Esophagus squamous epithelium (tissue), 5 donors: ENCODE measurements around the gene CREB5. TPM values are rescaled to one million over a fixed set of nuclear protein-coding genes. Genes with fewer than 3 reads are reported as not detected.

Experiments used
- DNase-seq: peaks from one replicate; lab custom pipeline; 2025; lab: John Stamatoyannopoulos, UW
- H3K27ac ChIP-seq, 4 donors: fragments of 200-600 bp; sonication (generic); one replicate each; pipeline ENCODE4 v1.5.1; 2016 to 2019; ENCODE audit warnings: mild to moderate bottlenecking in 1 of 4
- H3K27me3 ChIP-seq, 4 donors: fragments of 200-600 bp; sonication (generic); 1 replicate in 3 of 4; 2 replicates in 1 of 4; pipeline versions ENCODE4 v1.5.1 to v1.6.0; 2017 to 2021; ENCODE audit warnings: antibody characterized with exemption in 1 of 4
- H3K36me3 ChIP-seq, 3 donors: fragments of 200-600 bp; sonication (generic); one replicate each; pipeline ENCODE4 v1.5.1; 2016 to 2019
- H3K4me1 ChIP-seq, 3 donors: fragments of 200-600 bp; sonication (generic); one replicate each; pipeline ENCODE4 v1.5.1; 2017 to 2019
- H3K4me3 ChIP-seq, 4 donors: fragments of 200-600 bp; sonication (generic); 1 replicate in 3 of 4; 2 replicates in 1 of 4; pipeline ENCODE4 v1.5.1; 2016 to 2019; ENCODE audit warnings: mild to moderate bottlenecking in 2 of 4, moderate library complexity in 1 of 4
- H3K9me3 ChIP-seq, 3 donors: fragments of 200-600 bp; sonication (generic); one replicate each; pipeline ENCODE4 v1.5.1; 2016 to 2019
- POLR2A ChIP-seq, 4 donors: fragments of 450-650 bp; IDR thresholded peaks; one replicate each; pipeline ENCODE4 v1.6.1; 2017; ENCODE audit warnings: antibody characterized with exemption in 4 of 4, mild to moderate bottlenecking in 4 of 4, moderate library complexity in 3 of 4
- WGBS, 2 donors: methylation state at CpG; one replicate each; pipeline ENCODE4 v1.1.5; 2018; 5-methylcytosine and 5-hydroxymethylcytosine counted together
- intact Hi-C: fragments of 100-400 bp; cut with DNase I; formaldehyde crosslinking; loops from one replicate; pipeline ENCODE4 v1.15.0; 2022
- total RNA-seq, 4 donors: library from RNA; depleted of rRNA; stranded (reverse); fragments of >200 nt; gene quantifications; one replicate each; pipeline ENCODE4 v1.1.0, GENCODE V29; 2016
- TF ChIP-seq, protein P1 (sequence below), 6 experiments: fragments of 450-650 bp in 4 of 6; fragments of 200-600 bp in 2 of 6; sonication (generic) in 2 of 6; IDR thresholded peaks; one replicate each; pipeline ENCODE4 v1.5.1; 2016 to 2019; ENCODE audit warnings: antibody characterized with exemption in 6 of 6, mild to moderate bottlenecking in 4 of 6, moderate library complexity in 4 of 6
- donor health status: DM: yes; HTN: yes; CAD: no.

The CREB5 gene
- total RNA-seq, 4 donors from 2014 or later = 0.30 to 5.0 (median 2.2) TPM

DNA sequence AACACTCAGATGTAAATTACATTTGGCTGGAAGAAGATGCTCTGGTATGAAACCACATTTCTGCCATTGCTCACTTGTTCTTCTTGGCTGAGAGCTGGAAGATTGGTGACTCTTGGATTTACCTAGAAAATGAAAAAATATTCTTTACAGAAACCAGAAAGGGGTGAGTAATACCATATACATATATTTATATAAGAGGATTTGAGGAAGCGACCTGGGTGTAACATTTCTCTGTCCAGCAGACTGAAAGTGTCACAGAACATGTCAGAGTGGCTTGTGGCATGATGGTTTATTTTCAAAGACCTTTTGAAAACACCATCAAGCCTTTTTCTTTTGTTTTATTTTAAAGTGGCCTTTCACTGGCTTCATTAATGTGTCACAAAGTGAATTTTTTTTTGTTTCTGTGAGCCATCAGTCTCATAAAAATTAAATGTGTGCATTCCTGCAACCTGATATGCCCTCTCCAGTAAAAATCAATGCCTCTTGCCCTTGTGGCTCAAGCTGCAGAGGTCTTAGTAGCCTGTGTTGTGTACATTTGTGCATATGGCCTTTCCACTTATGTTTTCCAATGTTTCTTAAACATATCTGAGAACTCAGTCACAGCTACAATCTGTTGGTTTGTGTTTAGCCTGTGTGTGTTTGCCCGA is 23.5 kb downstream of the CREB5 start:
- Histone ChIP-seq H3K27ac (no peak overlapping the region), H3K36me3 (no peaks in the 10 kb centered on the region), H3K27me3 (no peaks in the 10 kb centered on the region), H3K4me1 (no peaks in the 10 kb centered on the region), H3K4me3 (no peak overlapping the region), H3K9me3 (no peaks in the 10 kb centered on the region)
- WGBS, 2 donors = 75 to 79% methylated on average over 2 of the region's 2 CpGs
- intact Hi-C loops = no loop called here
- no peak for DNase-seq
- TF ChIP-seq, protein P1, sequence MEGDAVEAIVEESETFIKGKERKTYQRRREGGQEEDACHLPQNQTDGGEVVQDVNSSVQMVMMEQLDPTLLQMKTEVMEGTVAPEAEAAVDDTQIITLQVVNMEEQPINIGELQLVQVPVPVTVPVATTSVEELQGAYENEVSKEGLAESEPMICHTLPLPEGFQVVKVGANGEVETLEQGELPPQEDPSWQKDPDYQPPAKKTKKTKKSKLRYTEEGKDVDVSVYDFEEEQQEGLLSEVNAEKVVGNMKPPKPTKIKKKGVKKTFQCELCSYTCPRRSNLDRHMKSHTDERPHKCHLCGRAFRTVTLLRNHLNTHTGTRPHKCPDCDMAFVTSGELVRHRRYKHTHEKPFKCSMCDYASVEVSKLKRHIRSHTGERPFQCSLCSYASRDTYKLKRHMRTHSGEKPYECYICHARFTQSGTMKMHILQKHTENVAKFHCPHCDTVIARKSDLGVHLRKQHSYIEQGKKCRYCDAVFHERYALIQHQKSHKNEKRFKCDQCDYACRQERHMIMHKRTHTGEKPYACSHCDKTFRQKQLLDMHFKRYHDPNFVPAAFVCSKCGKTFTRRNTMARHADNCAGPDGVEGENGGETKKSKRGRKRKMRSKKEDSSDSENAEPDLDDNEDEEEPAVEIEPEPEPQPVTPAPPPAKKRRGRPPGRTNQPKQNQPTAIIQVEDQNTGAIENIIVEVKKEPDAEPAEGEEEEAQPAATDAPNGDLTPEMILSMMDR (IDR thresholded peaks at IDR 0.05) = no peak

DNA sequence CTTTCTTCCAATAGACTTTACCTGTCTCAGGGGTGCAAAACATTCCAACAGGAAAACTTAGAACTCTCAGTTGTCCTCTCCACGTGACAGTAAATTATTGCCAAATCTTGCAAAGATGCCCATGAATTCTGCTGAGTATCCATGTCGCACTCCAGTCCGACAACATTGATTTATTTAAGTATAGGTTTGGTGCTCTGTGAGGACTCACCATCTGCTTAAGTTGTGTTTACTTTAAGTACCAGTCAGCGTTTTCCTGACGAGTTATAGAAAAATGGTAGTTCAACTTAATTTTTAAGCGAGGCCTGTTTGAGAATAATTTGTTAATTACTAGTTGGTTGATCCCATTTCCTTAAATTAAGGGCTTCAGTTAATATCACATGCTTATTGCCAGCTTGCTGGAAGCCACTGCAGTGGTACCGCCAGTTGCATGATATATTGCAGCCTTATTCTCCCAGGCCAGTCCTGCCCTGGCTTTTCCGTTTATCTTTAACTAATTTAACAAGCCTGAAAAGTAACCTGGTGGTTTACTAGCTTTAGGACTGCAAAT is 27.8 kb downstream of the CREB5 start:
- H3K27me3 ChIP-seq = no peaks in the 10 kb centered on the region
- H3K27ac ChIP-seq = no peak overlapping the region
- no peaks in the 10 kb centered on the region for H3K9me3 ChIP-seq
- TF ChIP-seq, protein P1 (IDR thresholded peaks at IDR 0.05) = no peak
- no peak for TF ChIP-seq POLR2A (IDR thresholded peaks at IDR 0.05)
- no peaks in the 10 kb centered on the region for H3K4me1 ChIP-seq
- H3K36me3 ChIP-seq = no peaks in the 10 kb centered on the region
- DNase-seq = no peak
- WGBS, 2 donors = 86 to 90% methylated on average over 8 of the region's 8 CpGs
- intact Hi-C loops = no loop called here
- no peak overlapping the region for H3K4me3 ChIP-seq

DNA sequence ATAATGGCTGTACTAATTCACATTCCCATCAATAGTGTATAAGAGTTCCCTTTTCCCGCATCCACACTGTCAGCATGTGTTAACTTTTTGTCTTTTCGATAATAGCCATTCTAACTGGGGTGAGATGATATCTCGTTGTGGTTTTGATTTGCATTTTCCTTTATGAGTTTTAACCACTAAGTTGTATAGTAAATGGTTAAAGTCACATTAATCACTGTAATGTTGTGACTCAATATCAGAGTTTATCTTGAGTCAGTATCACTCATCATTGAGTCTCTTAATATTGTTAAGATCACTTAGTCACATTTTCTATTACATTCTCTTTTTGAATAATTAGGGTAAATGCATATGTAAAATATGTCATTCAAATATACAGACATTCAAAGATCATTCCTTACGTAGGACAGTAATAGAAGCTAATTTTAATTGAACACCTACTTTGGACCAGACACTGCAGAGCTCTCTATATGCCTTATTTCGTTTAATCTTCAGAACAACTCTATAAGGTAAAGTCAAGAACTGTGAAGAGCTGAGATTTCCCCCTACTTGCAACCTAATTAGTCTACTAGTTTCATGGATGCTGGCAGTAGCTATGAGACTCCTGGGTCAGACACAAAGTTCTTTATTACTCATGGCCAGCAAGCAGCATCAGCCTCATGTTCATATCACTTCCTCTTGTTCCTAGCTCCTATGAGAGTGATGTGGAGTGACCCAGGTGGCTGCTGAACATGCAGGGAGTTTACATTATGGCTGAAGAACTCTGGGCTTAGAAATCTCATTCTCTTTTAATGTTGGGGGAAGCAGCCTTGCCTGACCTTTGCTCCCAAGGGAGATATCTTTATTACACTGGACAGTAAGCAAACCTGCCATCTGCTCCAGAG is 30.5 kb downstream of the CREB5 start:
- intact Hi-C loops = no loop called here
- Histone ChIP-seq H3K4me3 (no peak overlapping the region), H3K36me3 (no peaks in the 10 kb centered on the region), H3K9me3 (no peaks in the 10 kb centered on the region), H3K27ac (no peak overlapping the region), H3K4me1 (no peaks in the 10 kb centered on the region), H3K27me3 (no peaks in the 10 kb centered on the region)
- WGBS, 2 donors = 54 to 65% methylated on average over 5 of the region's 5 CpGs
- DNase-seq = no peak
- TF ChIP-seq, protein P1 (IDR thresholded peaks at IDR 0.05) = no peak
- TF ChIP-seq POLR2A (IDR thresholded peaks at IDR 0.05) = no peak

DNA sequence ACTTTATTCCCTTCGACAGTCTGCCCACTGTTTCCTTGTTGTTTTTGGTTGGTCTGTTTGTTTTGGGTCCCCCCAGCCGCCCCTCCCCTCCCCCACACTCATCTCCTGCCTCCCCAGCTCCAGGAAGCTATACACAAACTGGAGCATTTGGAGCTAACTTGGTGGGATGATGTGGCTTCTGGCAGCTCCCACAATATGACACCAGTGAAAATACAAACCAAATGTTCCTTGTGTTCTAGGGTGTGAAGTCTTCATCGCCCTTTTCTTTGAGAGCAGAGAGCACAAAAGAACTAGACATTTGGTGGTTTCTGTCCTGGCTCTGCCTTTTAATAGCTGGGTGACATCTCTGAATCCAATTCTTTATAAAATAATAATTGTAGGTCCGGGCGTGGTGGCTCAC is 33.8 kb downstream of the CREB5 start:
- H3K9me3 ChIP-seq = no peaks in the 10 kb centered on the region
- intact Hi-C loops = no loop called here
- no peaks in the 10 kb centered on the region for H3K4me1 ChIP-seq
- TF ChIP-seq POLR2A (IDR thresholded peaks at IDR 0.05) = no peak
- TF ChIP-seq, protein P1 (IDR thresholded peaks at IDR 0.05) = no peak
- no peak for DNase-seq
- no peaks in the 10 kb centered on the region for H3K27me3 ChIP-seq
- WGBS, 2 donors = 66 to 72% methylated on average over 4 to 5 of the region's 5 CpGs
- no peak overlapping the region for H3K4me3 ChIP-seq
- no peaks in the 10 kb centered on the region for H3K36me3 ChIP-seq
- no peak overlapping the region for H3K27ac ChIP-seq

DNA sequence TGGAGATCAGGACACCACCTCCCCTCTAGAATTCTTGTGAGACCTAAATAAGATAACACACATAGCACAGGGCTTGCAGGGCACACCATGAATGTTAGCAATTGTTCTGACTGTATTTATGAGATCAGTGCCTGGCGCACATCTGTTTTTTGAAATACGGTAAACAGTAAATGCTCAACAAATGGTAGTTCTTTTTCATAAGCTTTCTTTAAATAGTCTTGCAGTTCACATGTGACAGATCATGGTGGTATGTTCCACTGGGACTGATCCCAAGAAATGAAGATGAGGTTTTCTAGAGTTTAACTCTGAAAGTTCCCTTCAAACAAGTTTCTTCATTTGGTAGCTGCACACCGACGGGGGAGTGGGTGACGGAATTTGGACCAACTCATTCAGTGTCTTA is 34.8 kb downstream of the CREB5 start:
- intact Hi-C loops = no loop called here
- Histone ChIP-seq H3K36me3 (no peaks in the 10 kb centered on the region), H3K4me3 (no peak overlapping the region), H3K27me3 (no peaks in the 10 kb centered on the region), H3K9me3 (no peaks in the 10 kb centered on the region), H3K27ac (no peak overlapping the region), H3K4me1 (no peaks in the 10 kb centered on the region)
- WGBS, 2 donors = 84 to 92% methylated on average over 5 of the region's 5 CpGs
- DNase-seq = no peak
- TF ChIP-seq POLR2A (IDR thresholded peaks at IDR 0.05) = no peak
- TF ChIP-seq, protein P1 (IDR thresholded peaks at IDR 0.05) = no peak
